Fibroblast of villous mesenchyme (primary cell): ENCODE data around the gene CREBBP. TPM values are rescaled to one million over a fixed set of nuclear protein-coding genes. Genes with fewer than 3 reads are reported as not detected.

Experiments used
- DNase-seq: peaks from one replicate; pipeline ENCODE4 v3.0.0-alpha.2; 2010; ENCODE audit warnings: low read depth
- H3K4me3 ChIP-seq: 2 replicates; pipeline ENCODE4 v1.5.1; 2011; ENCODE audit warnings: low read depth, mild to moderate bottlenecking, low read length
- CTCF ChIP-seq: IDR thresholded peaks from 2 replicates; pipeline ENCODE4 v1.5.1; 2012; ENCODE audit warnings: low read depth, mild to moderate bottlenecking, low read length; ENCODE audit not compliant: insufficient read depth
- total RNA-seq: library from RNA; depleted of rRNA; stranded (reverse); fragments of >200 nt; gene quantifications from 2 replicates; pipeline ENCODE4 v1.2.3, GENCODE V29; 2012

Gene CREBBP
- total RNA-seq, 1 donor = 32.0 TPM

DNA sequence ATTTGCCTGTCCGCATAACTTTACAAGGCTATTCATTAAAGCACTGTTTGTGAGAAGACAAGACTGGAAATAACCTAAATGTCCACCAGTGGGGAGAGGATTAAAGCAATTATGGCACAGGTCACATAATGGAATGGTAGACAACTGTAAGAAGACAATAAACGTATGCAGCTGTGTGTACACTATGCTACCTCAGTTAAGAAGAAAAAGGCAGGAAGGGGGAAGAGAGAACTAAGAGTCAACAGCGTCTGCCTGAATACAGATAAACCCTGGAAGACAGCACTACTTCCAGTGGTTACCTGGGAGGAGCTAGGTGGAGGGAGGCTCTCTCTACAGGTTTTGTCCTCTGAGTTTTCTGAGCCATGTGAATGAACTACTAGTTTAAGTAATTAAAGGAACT lies 15.3 kb downstream of the CREBBP start:
- TF ChIP-seq CTCF = no peak
- DNase-seq = no peak
- no peak overlapping the region for H3K4me3 ChIP-seq

- no peak for TF ChIP-seq CTCF
- no peak overlapping the region for H3K4me3 ChIP-seq
- no peak for DNase-seq
Measured at GRCh38 chr16:3864562-3864961, 16.0 kb downstream of the CREBBP start.

DNA sequence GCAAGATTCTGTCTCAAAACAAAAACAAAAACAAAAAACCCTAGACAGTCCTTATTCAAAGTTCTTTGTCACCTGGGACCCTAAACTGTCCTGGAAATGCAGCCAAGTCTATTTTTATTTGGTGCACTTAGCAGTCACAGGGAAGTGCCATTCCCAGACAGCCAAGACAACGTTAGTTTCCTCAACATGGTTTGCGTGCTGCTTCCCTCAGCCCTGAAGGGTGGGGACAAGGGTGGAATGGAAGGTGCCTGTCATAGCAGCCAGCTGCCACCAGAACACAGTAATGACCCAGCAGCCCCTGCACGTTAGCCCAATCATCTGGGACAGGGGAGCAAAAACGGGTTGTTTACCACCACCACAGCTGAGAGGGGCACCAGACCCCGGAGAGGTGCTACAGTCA lies 16.9 kb downstream of the CREBBP start:
- no peak overlapping the region for H3K4me3 ChIP-seq
- no peak for DNase-seq
- TF ChIP-seq CTCF = no peak

- DNase-seq = no peak
- TF ChIP-seq CTCF = no peak
- H3K4me3 ChIP-seq = no peak overlapping the region
Measured at GRCh38 chr16:3861808-3862451, 18.6 kb downstream of the CREBBP start.

- no peak for DNase-seq
- no peak overlapping the region for H3K4me3 ChIP-seq
- no peak for TF ChIP-seq CTCF
Measured at GRCh38 chr16:3859889-3860288, 20.6 kb downstream of the CREBBP start.

DNA sequence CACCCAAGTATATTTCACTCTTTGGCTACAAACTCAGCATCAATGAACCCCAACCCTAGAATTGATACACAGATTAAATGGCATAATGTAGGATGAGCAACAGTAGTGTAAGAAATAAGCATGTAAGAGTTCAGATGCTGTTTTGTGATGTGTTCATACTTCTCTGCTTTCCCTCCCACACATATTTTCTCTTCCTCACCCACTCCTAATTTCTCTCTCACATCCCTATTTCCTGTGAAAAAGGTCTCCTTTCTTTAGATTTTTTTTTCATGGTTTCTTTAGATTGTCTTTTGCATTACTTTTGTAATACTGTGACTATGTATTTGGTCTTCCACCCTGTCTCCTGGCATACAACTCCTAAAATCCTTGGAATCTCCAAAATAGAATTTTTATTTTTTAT lies 21.7 kb downstream of the CREBBP start:
- DNase-seq = no peak
- TF ChIP-seq CTCF = no peak

More for the DNA sequence above, 21.7 kb downstream of the CREBBP start:
- H3K4me3 ChIP-seq = no peak overlapping the region
